Neural progenitor cell (in vitro differentiated cells): ENCODE data around the gene HMGB1.

Experiments used
- CTCF ChIP-seq: fragments of 200-600 bp; sonication (generic); IDR thresholded peaks from 2 replicates; pipeline ENCODE4 v1.5.1; 2017; ENCODE audit warnings: antibody characterized with exemption, mild to moderate bottlenecking
- EZH2phosphoT487 ChIP-seq: fragments of 200-600 bp; sonication (generic); IDR thresholded peaks from 2 replicates; pipeline ENCODE4 v1.6.1; 2017; ENCODE audit warnings: antibody characterized with exemption

GRCh38 chr13:30502237-30502636 lies 36.5 kb upstream of the HMGB1 start:
- TF ChIP-seq EZH2phosphoT487, result no peak
- no peak for TF ChIP-seq CTCF
